ENCODE results near the gene USP5. TPM values are rescaled to one million over a fixed set of nuclear protein-coding genes. Genes with fewer than 3 reads are reported as not detected.

USP5 gene
- total RNA-seq, 2 experiments from 2014 or later = 125 to 127 TPM

GRCh38 chr12:6830999-6831398 is 21.0 kb upstream of the USP5 start:
- Mint-ChIP-seq H3K9me3 (no peaks in the 10 kb centered on the region), H3K27me3 (peaks cover 37% of the 10 kb centered on the region), H3K4me3 (no peak overlapping the region), H3K4me1 (peaks cover 12% of the 10 kb centered on the region), H3K27ac (no peak overlapping the region), H3K36me3 (no peaks in the 10 kb centered on the region)
- no peak for DNase-seq

GRCh38 chr12:6831450-6831995 is 20.4 kb upstream of the USP5 start:
- H3K36me3 Mint-ChIP-seq = no peaks in the 10 kb centered on the region
- peaks cover 32% of the 10 kb centered on the region for H3K27me3 Mint-ChIP-seq
- peaks cover 12% of the 10 kb centered on the region for H3K4me1 Mint-ChIP-seq
- H3K27ac Mint-ChIP-seq = no peak overlapping the region
- no peaks in the 10 kb centered on the region for H3K9me3 Mint-ChIP-seq
- DNase-seq = no peak
- H3K4me3 Mint-ChIP-seq = no peak overlapping the region

- peaks cover 12% of the 10 kb centered on the region for H3K4me1 Mint-ChIP-seq
Measured at GRCh38 chr12:6832125-6832524, 19.8 kb upstream of the USP5 start.

GRCh38 chr12:6833189-6833890 is 18.6 kb upstream of the USP5 start:
- peaks cover 8% of the 10 kb centered on the region for H3K4me1 Mint-ChIP-seq
- no peak for DNase-seq
- peaks cover 15% of the 10 kb centered on the region for H3K27me3 Mint-ChIP-seq
- no peaks in the 10 kb centered on the region for H3K9me3 Mint-ChIP-seq
- no peak overlapping the region for H3K4me3 Mint-ChIP-seq
- H3K36me3 Mint-ChIP-seq = no peaks in the 10 kb centered on the region
- no peak overlapping the region for H3K27ac Mint-ChIP-seq

More at GRCh38 chr12:6832125-6832524, 19.8 kb upstream of the USP5 start:
- Mint-ChIP-seq H3K9me3 (no peaks in the 10 kb centered on the region), H3K27me3 (peaks cover 26% of the 10 kb centered on the region), H3K36me3 (no peaks in the 10 kb centered on the region), H3K27ac (no peak overlapping the region), H3K4me3 (no peak overlapping the region)
- no peak for DNase-seq

- Mint-ChIP-seq H3K4me3 (no peak overlapping the region), H3K27me3 (peaks cover 9% of the 10 kb centered on the region), H3K4me1 (peaks cover 2% of the 10 kb centered on the region), H3K9me3 (no peaks in the 10 kb centered on the region), H3K36me3 (no peaks in the 10 kb centered on the region), H3K27ac (no peak overlapping the region)
- DNase-seq = no peak
Measured at GRCh38 chr12:6834254-6834653, 17.7 kb upstream of the USP5 start.

GRCh38 chr12:6834873-6835272 is 17.1 kb upstream of the USP5 start:
- Mint-ChIP-seq H3K27me3 (peaks cover 5% of the 10 kb centered on the region), H3K9me3 (no peaks in the 10 kb centered on the region), H3K4me1 (no peaks in the 10 kb centered on the region), H3K36me3 (no peaks in the 10 kb centered on the region), H3K27ac (no peak overlapping the region), H3K4me3 (no peak overlapping the region)
- DNase-seq = no peak

- H3K27ac Mint-ChIP-seq = no peak overlapping the region
- no peak for DNase-seq
- H3K36me3 Mint-ChIP-seq = no peaks in the 10 kb centered on the region
- no peaks in the 10 kb centered on the region for H3K9me3 Mint-ChIP-seq
- H3K4me3 Mint-ChIP-seq = no peak overlapping the region
- no peaks in the 10 kb centered on the region for H3K27me3 Mint-ChIP-seq
- H3K4me1 Mint-ChIP-seq = no peaks in the 10 kb centered on the region
Measured at GRCh38 chr12:6836851-6837250, 15.1 kb upstream of the USP5 start.

- H3K4me1 Mint-ChIP-seq = no peaks in the 10 kb centered on the region
- no peaks in the 10 kb centered on the region for H3K27me3 Mint-ChIP-seq
- H3K27ac Mint-ChIP-seq = no peak overlapping the region
Measured at GRCh38 chr12:6837370-6838060, 14.4 kb upstream of the USP5 start.

GRCh38 chr12:6838854-6839253 is 13.1 kb upstream of the USP5 start:
- H3K4me3 Mint-ChIP-seq = no peak overlapping the region

More at GRCh38 chr12:6837370-6838060, 14.4 kb upstream of the USP5 start:
- Mint-ChIP-seq H3K36me3 (no peaks in the 10 kb centered on the region), H3K4me3 (no peak overlapping the region), H3K9me3 (no peaks in the 10 kb centered on the region)
- no peak for DNase-seq

GRCh38 chr12:6839482-6840201 is 12.3 kb upstream of the USP5 start:
- Mint-ChIP-seq H3K36me3 (no peaks in the 10 kb centered on the region), H3K27me3 (no peaks in the 10 kb centered on the region), H3K9me3 (no peaks in the 10 kb centered on the region), H3K4me1 (no peaks in the 10 kb centered on the region), H3K4me3 (no peak overlapping the region), H3K27ac (no peak overlapping the region)
- no peak for DNase-seq

More at GRCh38 chr12:6838854-6839253, 13.1 kb upstream of the USP5 start:
- Mint-ChIP-seq H3K27me3 (no peaks in the 10 kb centered on the region), H3K9me3 (no peaks in the 10 kb centered on the region), H3K27ac (no peak overlapping the region), H3K36me3 (no peaks in the 10 kb centered on the region), H3K4me1 (no peaks in the 10 kb centered on the region)
- DNase-seq = no peak

GRCh38 chr12:6840330-6840729 is 11.6 kb upstream of the USP5 start:
- no peaks in the 10 kb centered on the region for H3K27me3 Mint-ChIP-seq
- no peak for DNase-seq
- no peaks in the 10 kb centered on the region for H3K9me3 Mint-ChIP-seq
- H3K36me3 Mint-ChIP-seq = peaks cover 3% of the 10 kb centered on the region
- H3K4me3 Mint-ChIP-seq = no peak overlapping the region
- no peaks in the 10 kb centered on the region for H3K4me1 Mint-ChIP-seq
- no peak overlapping the region for H3K27ac Mint-ChIP-seq

GRCh38 chr12:6840761-6841515 is 11.0 kb upstream of the USP5 start, which contains the start of gene GNB3:
GNB3 (plus strand) TSS chr12:6840925; CDS start chr12:6841288, 363 bp downstream.
- no peak for DNase-seq
- Mint-ChIP-seq H3K36me3 (peaks cover 5% of the 10 kb centered on the region), H3K27ac (no peak within 1 kb of the TSS), H3K4me3 (no peak within 1 kb of the TSS), H3K4me1 (no peaks in the 10 kb centered on the region), H3K27me3 (no peaks in the 10 kb centered on the region), H3K9me3 (no peaks in the 10 kb centered on the region)

GRCh38 chr12:6842075-6842474 is 9.9 kb upstream of the USP5 start:
- Mint-ChIP-seq H3K9me3 (no peaks in the 10 kb centered on the region), H3K27ac (no peak overlapping the region), H3K36me3 (peaks cover 8% of the 10 kb centered on the region), H3K4me1 (no peaks in the 10 kb centered on the region), H3K27me3 (no peaks in the 10 kb centered on the region), H3K4me3 (no peak overlapping the region)
- DNase-seq = no peak

- Mint-ChIP-seq H3K9me3 (no peaks in the 10 kb centered on the region), H3K27ac (no peak overlapping the region), H3K36me3 (peaks cover 12% of the 10 kb centered on the region), H3K4me3 (no peak overlapping the region), H3K4me1 (no peaks in the 10 kb centered on the region), H3K27me3 (no peaks in the 10 kb centered on the region)
- DNase-seq = no peak
Measured at GRCh38 chr12:6843118-6843902, 8.6 kb upstream of the USP5 start.

Measured in activated naive CD8-positive, alpha-beta T cell treated with anti-CD3 and anti-CD28 coated beads for 36 hours (primary cell).